OCI-LY7 (cell line): Measurements from ENCODE around the gene ATG10. TPM values are rescaled to one million over a fixed set of nuclear protein-coding genes. Genes with fewer than 3 reads are reported as not detected.
"Not testable (repeated sequence)": the region's sequence is repeated elsewhere in the genome, so short reads cannot be mapped to it uniquely, and the experiment has no call there.

ENCODE experiments used
- BruUV-seq: library from RNA; stranded (reverse); fragments of 400-500 nt; replicated peaks from 2 replicates; lab custom pipeline; 2021; lab: Mats Ljungman, UMichigan
- CTCF ChIA-PET: fragments of 300-600 bp; sonication (Branson Sonifier 250); formaldehyde crosslinking; loops from one replicate; lab custom pipeline; 2022; ENCODE audit warnings: antibody characterized with exemption; ENCODE audit not compliant: unreplicated experiment; lab: Charles Lee
- POLR2A ChIA-PET: fragments of 300-600 bp; sonication (Branson Sonifier 250); formaldehyde crosslinking; loops from one replicate; lab custom pipeline; 2022; ENCODE audit warnings: antibody characterized with exemption; lab: Charles Lee
- DNase-seq: peaks from one replicate; pipeline ENCODE4 v3.0.0-alpha.2; 2015; ENCODE audit warnings: low spot score
- H2AFZ ChIP-seq: fragments of 200-600 bp; sonication (generic), shearing (Covaris generic); 2 replicates; pipeline ENCODE4 v1.6.1; 2014; ENCODE audit warnings: mild to moderate bottlenecking, antibody characterized with exemption, low read length, moderate library complexity
- H3K27ac ChIP-seq: fragments of 200-600 bp; sonication (generic); 2 replicates; pipeline ENCODE4 v1.5.1; 2014; ENCODE audit warnings: mixed run types, low read depth, mild to moderate bottlenecking, moderate library complexity, low read length, inconsistent platforms; ENCODE audit not compliant: poor library complexity, severe bottlenecking
- H3K36me3 ChIP-seq: fragments of 200-600 bp; sonication (generic); 2 replicates; pipeline ENCODE4 v1.6.1; 2014; ENCODE audit warnings: mild to moderate bottlenecking, antibody characterized with exemption, low read length, moderate library complexity, mixed read lengths; ENCODE audit not compliant: insufficient read depth
- H3K4me1 ChIP-seq: fragments of 200-600 bp; sonication (generic); 2 replicates; pipeline ENCODE4 v1.5.1; 2014; ENCODE audit warnings: mild to moderate bottlenecking, low read length; ENCODE audit not compliant: insufficient read depth, poor library complexity, severe bottlenecking
- H3K4me2 ChIP-seq: fragments of 200-600 bp; sonication (generic); 2 replicates; pipeline ENCODE4 v1.6.1; 2014; ENCODE audit warnings: mild to moderate bottlenecking, low read length
- H3K4me3 ChIP-seq: fragments of 200-600 bp; sonication (generic); 2 replicates; pipeline ENCODE4 v1.5.1; 2014; ENCODE audit warnings: mild to moderate bottlenecking, low read depth, low read length; ENCODE audit not compliant: poor library complexity, severe bottlenecking
- H3K79me2 ChIP-seq: fragments of 200-600 bp; sonication (generic); 2 replicates; pipeline ENCODE4 v1.6.1; 2016; ENCODE audit warnings: low read depth, mild to moderate bottlenecking, low read length, moderate library complexity, mixed read lengths; ENCODE audit not compliant: insufficient read depth
- H3K9me2 ChIP-seq: fragments of 200-600 bp; sonication (generic); 2 replicates; pipeline ENCODE4 v1.6.1; 2016; ENCODE audit warnings: mild to moderate bottlenecking, low read length, mixed read lengths; ENCODE audit not compliant: insufficient read depth
- H3K9me3 ChIP-seq: fragments of 200-600 bp; sonication (generic); 2 replicates; pipeline ENCODE4 v1.6.1; 2014; ENCODE audit warnings: mild to moderate bottlenecking, mixed run types, low read length, mixed read lengths
- H4K20me1 ChIP-seq: fragments of 200-600 bp; sonication (generic); 2 replicates; pipeline ENCODE4 v1.6.1; 2014; ENCODE audit warnings: mild to moderate bottlenecking, antibody characterized with exemption, low read length, moderate library complexity, mixed read lengths; ENCODE audit not compliant: insufficient read depth
- CTCF ChIP-seq: fragments of 200-600 bp; sonication (generic); conservative IDR thresholded peaks from 2 replicates; pipeline ENCODE4 v1.5.1; 2014; ENCODE audit warnings: mild to moderate bottlenecking, antibody characterized with exemption, low read length, moderate library complexity, mixed read lengths
- EZH2phosphoT487 ChIP-seq: fragments of 200-600 bp; sonication (generic); IDR thresholded peaks from 2 replicates; pipeline ENCODE4 v1.6.1; 2018; ENCODE audit warnings: low read depth, borderline replicate concordance, mild to moderate bottlenecking, mixed run types, antibody characterized with exemption, low read length, moderate library complexity, mixed read lengths
- intact Hi-C: fragments of 100-400 bp; cut with micrococcal nuclease; formaldehyde crosslinking; loops from one replicate; pipeline ENCODE4 v1.10.0; 2022; ENCODE audit not compliant: unreplicated experiment
- total RNA-seq, 2 experiments: library from RNA; depleted of rRNA in 1 of 2; stranded (reverse); fragments of >200 nt in 1 of 2; shearing (Covaris generic) in 1 of 2; gene quantifications; 2 replicates each; pipeline ENCODE4 v1.2.3, GENCODE V29; 2014 to 2022

Gene ATG10
- total RNA-seq, 2 experiments from 2014 or later = 5.4 to 14.8 TPM

GRCh38 chr5:82066791-82067190, 95.0 kb downstream of the ATG10 start:
- Histone ChIP-seq H2AFZ (no peak overlapping the region), H3K79me2 (no peaks in the 10 kb centered on the region), H3K9me2 (no peaks in the 10 kb centered on the region), H3K4me1 (no peaks in the 10 kb centered on the region), H3K4me2 (no peak overlapping the region), H3K4me3 (no peak overlapping the region), H3K36me3 (no peaks in the 10 kb centered on the region), H4K20me1 (no peaks in the 10 kb centered on the region), H3K9me3 (no peaks in the 10 kb centered on the region), H3K27ac (no peak overlapping the region)
- intact Hi-C loops = no loop called here
- DNase-seq = no peak
- POLR2A ChIA-PET = no interaction called here
- CTCF ChIA-PET = no interaction called here
- BruUV-seq = no TSS peak
- no peak for TF ChIP-seq CTCF
- TF ChIP-seq EZH2phosphoT487 = no peak

GRCh38 chr5:82068042-82068441, 96.2 kb downstream of the ATG10 start:
- CTCF ChIA-PET, H3K36me3 ChIP-seq, BruUV-seq, DNase-seq, H3K4me2 ChIP-seq, H4K20me1 ChIP-seq, H3K4me1 ChIP-seq, H3K4me3 ChIP-seq, H3K9me3 ChIP-seq, H3K9me2 ChIP-seq, intact Hi-C loops, H3K27ac ChIP-seq, H2AFZ ChIP-seq, H3K79me2 ChIP-seq, POLR2A ChIA-PET: not testable (repeated sequence)

DNA sequence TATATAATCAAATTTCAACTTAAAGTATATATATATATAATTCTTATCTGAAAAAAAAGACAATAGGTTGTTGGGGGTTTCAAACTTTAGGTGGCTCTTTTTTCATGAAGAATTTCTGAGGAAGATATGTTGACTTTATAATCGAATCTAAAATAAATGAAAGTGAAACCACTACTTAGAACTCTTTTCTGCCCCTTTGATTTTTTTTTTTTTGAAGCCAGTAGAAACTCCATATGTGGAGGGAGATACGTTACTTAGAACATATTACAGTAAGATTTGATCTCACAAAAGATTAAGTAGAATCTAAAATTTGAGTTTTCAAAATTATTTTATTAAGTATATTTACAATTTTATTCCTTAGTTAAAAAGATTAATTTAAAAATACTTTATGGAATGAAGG, 96.9 kb downstream of the ATG10 start:
- Histone ChIP-seq H2AFZ (no peak overlapping the region), H3K4me2 (no peak overlapping the region), H3K36me3 (no peaks in the 10 kb centered on the region), H3K27ac (no peak overlapping the region), H3K9me2 (no peaks in the 10 kb centered on the region), H3K9me3 (no peaks in the 10 kb centered on the region), H4K20me1 (no peaks in the 10 kb centered on the region), H3K4me1 (no peaks in the 10 kb centered on the region), H3K79me2 (no peaks in the 10 kb centered on the region), H3K4me3 (no peak overlapping the region)
- POLR2A ChIA-PET = no interaction called here
- BruUV-seq = no TSS peak
- no peak for DNase-seq
- CTCF ChIA-PET = no interaction called here
- intact Hi-C loops = no loop called here
- TF ChIP-seq EZH2phosphoT487 = no peak
- no peak for TF ChIP-seq CTCF
